ENCODE data around the gene HCRTR2.

Gene HCRTR2

GRCh38 chr6:55319961-55320695 is 145.8 kb downstream of the HCRTR2 start:
- no peak for TF ChIP-seq CTCF (IDR thresholded peaks at IDR 0.05; ENCODE audit: insufficient read depth, low read depth, low read length, missing control alignments)
- H3K4me3 ChIP-seq (ENCODE audit: low read length) = no peak overlapping the region
- DNase-seq (ENCODE audit: low read depth) = no peak

GRCh38 chr6:55320696-55321086 is 146.4 kb downstream of the HCRTR2 start:
- H3K4me3 ChIP-seq (ENCODE audit: low read length) = no peak overlapping the region
- no peak for DNase-seq (ENCODE audit: low read depth)
- no peak for TF ChIP-seq CTCF (IDR thresholded peaks at IDR 0.05; ENCODE audit: insufficient read depth, low read depth, low read length, missing control alignments)

GRCh38 chr6:55327169-55327568 is 152.9 kb downstream of the HCRTR2 start, which contains the start of gene GFRAL:
GFRAL (plus strand) TSS chr6:55327469; CDS start chr6:55327555, 86 bp downstream.
- H3K4me3 ChIP-seq (ENCODE audit: low read length) = no peak within 1 kb of the TSS
- no peak for TF ChIP-seq CTCF (IDR thresholded peaks at IDR 0.05; ENCODE audit: insufficient read depth, low read depth, low read length, missing control alignments)
- no peak for DNase-seq (ENCODE audit: low read depth)

All from epithelial cell of esophagus (primary cell).